HG02943 (cell line): ENCODE data around the gene NCBP2.
"Not testable (repeated sequence)": the region's sequence is repeated elsewhere in the genome, so short reads cannot be mapped to it uniquely, and the experiment has no call there.

ENCODE experiments used
- ATAC-seq: cut with Tn5 transposase; IDR thresholded peaks from one replicate; pipeline ENCODE4 v1.9.1; 2021; ENCODE audit warnings: mild to moderate bottlenecking, low read depth, moderate library complexity; ENCODE audit not compliant: unreplicated experiment

Gene NCBP2

DNA sequence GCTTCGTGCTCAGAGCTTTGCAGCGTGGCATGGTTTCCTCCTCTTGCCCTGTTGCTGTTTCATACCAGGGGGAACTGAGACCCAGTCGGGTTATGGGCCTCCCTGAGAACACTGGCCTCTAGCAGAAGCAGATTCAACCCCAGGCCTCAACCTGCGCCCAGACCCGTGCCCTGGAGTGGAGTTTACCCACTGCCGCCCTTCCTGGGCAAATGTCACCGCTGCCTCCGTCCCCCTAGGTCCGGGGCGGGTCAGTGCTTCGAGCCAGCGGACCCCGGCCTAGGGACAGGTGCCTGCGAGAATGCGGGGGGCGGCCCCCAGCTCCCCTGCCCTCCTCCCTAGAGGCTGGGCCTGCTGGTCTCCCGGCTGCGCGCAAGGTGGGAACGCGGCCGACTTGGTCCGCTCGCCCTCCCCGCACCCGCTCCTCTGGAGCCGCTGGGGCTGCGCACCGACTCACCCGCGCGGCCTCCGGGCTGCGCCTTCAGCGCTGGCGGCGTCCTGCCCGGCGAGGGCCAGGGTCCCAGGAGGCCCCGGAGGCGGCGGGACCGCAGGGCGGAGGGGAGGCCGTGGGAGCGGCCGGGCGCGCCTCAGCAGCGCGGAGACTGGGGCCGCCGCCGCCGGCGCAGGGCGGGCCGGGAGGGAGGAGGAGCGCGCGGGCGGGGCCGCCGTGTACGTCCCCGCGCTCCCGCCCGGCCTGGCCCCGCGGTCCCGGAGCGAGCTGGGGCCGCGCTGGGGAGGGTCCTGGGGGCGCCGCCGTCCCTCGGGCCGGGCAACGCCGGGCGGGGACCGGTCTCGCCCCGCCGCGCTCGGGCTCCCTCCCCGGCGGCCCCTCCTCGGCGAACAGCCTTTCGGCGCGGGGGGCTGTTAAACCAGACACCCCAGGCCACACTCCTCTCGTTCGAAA lies 26.2 kb upstream of the NCBP2 start, which contains the start of gene PIGZ:
PIGZ (minus strand) TSS at position 601 of the 901 bp plus-strand sequence. CDS start 16,802 bp downstream, outside the sequence.
- ATAC-seq, result no peak

DNA sequence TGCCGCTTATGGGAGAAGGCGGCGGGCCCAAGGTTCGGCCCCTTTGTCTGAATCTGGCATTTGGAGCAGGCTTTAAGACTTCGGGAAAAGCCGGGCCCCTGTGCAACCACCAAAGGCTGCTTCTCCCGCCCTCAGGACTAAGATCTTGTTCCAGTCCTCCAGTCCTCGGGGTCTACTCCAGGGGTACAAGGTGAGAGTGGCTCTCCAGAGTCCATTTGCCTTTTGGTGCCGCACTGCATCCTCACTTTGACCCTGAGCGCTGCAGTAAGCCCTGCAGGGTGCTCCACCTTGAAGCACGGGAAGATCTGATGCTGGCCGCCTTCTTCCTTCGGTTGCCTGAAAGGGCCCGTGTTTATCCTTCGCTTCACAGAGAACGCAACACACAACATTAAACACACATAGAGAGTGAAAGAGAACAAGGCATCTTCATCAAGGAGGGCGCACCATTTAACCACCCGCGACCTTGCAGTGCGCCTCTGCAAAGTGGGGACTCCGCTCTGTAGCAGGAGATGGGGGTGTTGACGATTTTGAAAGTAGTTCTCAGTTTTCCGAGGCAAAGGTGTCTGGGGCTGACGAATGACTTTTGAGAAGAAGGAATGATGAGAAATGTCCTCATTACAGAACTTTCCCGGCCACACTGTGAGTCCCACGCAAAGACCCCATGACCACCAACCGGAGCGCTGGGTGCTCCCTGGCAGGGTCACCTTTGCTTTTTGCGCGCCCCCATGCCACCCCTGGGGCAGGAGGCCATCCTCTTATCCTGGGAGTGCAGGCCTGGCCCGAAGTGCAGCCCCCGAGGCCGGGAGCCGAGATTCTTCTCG lies 25.3 kb upstream of the NCBP2 start:
- ATAC-seq, result no peak

DNA sequence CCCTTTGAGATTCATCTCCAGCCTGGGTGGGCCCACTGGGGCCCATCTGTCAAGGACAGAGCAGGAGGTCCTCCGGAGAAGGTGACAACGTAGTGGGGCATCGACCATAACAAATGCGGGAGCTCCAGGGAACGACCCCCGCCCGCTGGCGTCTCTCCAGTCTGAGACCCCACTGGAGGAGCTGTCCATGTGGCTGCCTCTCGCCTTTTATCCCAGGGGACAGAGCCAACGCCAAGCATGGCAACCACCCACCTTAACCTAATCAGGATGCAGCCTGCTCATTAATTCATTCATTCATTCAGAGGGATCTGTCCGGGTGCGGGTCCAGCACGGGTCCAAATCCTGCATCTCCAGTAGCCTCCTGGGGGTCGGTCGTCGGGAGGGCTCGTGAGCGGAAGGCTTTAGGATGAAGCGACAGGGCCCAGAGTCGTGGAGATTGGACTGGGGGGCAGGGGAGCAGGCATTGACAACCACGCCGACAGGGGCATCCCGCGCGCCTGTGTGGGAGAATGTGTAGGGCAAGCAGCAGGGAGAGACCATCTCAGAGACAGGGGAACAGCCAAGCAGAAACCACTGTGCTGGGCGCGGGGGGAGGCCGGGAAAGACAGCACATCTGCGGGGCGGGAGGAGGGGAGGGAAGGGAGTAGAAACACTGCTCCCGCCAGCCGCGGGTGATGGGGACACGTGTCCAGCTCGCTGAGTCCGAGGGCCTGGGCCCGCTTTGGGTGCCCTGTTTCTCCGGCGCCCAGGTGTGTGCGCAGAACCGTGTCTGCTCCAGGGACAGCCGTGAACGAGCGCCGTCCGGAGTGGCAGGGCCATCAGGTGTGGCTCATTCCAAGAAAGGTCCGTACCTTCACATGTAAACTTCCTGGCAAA lies 24.4 kb upstream of the NCBP2 start:
- ATAC-seq, result no peak

DNA sequence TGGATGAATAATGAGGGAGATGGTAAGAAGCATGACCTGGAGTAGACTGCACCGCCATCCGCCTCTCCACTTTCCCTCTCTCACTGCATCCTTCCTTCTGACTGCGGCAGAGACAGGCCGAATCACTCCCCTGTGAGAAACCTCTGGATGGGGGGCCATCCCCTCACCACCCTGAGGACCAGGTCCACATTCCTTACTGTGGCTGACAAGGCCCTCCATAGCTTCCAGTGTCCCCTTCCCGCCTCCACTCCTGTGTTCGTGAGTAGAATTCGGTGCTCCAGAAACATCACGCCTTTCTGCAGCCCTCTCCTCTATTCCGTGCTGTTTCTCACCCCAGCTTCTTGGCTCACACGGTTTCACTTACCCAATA lies 23.5 kb upstream of the NCBP2 start:
- no peak for ATAC-seq

DNA sequence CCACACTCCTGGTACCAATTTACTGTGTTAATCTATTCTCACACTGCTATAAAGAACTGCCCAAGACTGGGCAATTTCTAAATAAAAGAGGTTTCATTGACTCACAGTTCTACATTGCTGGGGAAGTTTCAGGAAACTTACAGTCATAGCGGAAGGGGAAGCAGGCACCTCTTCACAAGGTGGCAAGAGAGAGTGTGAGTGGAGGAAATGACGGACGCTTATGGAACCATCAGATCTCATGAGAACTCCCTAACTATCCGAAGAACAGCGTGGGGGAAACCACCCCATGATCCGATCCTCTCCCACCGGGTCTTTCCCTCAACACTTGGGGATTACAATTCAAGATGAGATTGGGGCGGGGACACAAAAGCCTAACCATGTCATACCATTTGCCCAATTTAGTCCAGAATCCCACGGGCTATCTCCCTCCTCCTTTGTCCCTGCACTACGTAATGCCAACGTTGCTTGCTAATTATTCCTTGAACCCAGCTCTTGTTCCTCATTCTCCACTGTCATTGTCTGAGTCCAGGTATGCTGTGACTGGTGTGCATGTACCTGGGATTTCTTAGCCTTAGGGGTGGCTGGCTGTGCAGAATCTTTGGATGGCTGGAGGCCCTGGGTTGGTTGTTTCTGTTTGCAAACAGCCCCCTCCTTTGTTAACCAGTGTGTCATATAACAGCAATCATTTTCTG lies 22.9 kb upstream of the NCBP2 start:
- ATAC-seq, result no peak

DNA sequence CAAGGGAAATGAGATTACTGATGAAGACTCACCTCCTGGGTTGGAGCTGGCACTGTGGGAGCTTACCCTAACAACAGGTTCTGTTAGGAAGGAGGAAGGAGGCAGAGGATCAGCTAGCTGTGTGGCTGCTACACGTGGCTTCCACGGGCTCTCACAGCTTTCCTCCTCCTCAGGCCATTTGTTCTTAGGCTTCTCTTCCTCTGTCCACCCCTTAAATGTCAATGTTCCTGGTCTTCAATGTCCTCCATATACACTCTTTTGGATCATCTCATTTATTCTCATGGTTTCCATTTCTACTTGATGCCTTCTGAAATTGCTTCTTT lies 21.3 kb upstream of the NCBP2 start:
- no peak for ATAC-seq

DNA sequence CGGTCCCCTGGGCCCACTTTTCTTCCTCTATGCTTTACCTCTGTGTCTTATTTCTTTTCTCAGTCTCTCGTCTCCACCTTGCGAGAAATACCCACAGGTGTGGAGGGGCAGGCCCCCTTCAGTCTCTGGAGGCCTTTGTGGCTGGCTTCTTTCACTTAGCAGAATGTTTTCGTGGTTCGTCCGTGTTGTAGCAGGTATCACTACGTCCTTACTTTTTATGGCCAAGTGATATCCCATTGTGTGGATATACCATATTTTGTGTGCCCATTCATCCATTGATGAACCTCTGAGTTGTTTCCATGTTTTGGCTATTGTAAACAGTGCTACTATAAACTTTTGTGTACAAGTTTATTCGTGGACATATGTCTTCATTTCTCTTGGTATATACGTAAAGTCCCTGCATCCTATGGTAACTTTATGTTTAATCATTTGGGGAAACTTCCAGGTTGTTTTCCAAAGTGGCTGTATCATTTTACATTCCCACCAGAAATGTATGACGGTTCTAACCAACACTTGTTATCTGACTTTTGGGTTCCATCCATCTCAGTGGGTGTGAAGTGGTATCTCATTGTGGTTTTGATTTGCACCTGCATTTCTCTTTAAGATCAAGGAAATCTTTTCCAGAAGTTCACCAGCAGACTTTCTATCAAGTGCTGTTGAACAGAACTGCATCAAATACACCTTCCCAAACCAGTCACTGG lies 20.8 kb upstream of the NCBP2 start:
- no peak for ATAC-seq

DNA sequence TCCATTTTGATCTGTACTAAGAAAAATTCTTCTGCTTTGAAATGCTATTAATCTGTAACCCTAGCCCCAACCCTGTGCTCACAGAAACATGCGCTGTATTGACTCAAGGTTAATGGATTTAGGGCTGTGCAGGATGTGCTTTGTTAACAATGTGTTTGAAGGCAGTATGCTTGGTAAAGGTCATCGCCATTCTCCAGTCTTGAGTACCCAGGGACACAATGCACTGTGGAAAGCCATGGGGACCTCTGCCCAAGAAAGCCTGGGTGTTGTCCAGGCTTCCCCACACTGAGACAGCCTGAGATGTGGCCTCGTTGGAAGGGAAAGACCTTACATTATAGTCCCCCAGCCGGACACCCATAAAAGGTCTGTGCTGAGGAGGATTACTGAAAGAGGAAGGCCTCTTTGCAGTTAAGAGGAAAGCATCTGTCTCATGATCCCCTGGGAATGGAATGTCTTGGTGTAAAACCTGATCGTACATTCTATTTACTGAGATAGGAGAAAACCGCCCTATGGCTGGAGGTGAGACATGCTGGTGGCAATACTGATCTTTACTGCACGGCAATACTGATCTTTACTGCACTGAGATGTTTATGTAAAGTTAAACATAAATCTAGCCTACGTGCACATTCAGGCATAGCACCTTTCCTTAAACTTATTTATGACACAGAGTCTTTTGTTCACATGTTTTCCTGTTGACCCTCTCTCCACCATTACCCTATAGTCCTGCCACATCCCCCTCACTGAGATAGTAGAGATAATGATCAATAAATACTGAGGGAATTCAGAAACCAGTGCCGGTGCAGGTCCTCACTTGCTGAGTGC lies 20.0 kb upstream of the NCBP2 start:
- ATAC-seq, result no peak

DNA sequence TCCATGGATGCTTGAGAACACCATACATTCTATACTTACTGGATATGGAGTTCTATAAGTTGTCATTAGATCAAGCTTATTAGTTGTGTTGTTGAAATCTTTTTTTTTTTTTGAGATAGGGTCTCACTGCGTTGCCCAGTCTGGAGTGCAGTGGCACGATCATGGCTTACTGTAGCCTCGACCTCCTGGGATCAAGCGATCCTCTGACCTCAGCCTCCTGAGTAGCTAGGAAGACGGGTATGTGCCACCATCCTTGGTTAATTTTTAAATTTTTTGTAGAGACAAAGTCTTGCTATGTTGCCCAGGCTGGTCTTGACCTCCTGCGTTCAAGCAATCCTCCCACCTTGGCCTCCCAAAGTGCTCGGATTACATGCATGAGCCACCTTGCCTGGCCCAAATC lies 12.5 kb upstream of the NCBP2 start:
- ATAC-seq, result no peak

DNA sequence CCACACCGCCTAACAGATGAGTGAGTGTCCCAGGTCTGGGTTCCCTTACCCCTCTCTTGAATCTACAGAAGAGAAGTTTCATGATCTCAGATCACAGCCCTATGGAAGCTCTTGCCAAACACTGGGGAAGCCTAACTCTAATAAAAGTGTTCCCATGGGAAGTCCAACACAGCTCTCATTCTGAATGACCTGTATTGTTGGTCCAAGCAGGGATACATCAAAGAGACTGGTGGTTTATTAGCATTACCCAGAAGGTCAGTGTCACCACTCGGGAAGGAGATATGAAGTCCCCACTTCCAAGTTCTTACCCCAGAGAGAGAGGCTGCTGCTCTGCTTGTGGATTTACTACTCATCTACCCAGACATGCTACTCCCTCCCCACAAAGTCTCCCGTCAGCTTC lies 9.0 kb upstream of the NCBP2 start:
- no peak for ATAC-seq

DNA sequence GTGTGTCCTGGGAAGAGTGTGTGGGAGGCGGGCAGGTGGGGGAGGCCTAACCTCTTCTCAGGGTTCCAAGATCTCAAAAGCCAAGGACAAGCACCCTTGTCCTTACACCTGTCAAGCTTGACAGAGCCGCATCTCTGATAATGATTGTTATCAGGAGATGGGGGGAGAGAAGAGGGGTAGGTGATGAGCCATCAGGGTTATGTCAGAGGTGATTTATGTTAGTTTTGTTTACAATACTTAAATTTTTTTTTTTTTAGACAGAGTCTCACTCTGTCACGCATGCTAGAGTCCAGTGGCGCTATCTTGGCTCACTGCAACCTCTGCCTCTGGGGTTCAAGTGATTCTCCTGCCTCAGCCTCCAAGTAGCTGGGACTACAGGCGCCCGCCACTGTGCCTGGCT lies 7.4 kb upstream of the NCBP2 start:
- no peak for ATAC-seq

DNA sequence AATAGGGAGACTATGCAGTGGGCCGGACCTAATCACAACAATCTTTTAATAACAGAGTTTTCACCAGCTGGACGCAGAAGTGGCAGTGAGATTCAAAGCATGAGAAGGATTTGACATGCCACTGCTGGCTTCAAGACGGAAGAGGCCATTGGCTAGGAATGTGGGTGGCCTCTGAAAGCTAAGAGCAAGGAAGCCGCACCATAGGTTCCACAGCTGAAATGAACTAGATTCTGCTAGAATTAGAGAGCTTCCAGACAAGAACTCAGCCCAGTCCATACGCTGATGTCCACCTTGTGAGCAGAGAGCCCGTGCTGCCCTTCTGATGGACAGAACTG lies 6.9 kb upstream of the NCBP2 start:
- ATAC-seq, result no peak

DNA sequence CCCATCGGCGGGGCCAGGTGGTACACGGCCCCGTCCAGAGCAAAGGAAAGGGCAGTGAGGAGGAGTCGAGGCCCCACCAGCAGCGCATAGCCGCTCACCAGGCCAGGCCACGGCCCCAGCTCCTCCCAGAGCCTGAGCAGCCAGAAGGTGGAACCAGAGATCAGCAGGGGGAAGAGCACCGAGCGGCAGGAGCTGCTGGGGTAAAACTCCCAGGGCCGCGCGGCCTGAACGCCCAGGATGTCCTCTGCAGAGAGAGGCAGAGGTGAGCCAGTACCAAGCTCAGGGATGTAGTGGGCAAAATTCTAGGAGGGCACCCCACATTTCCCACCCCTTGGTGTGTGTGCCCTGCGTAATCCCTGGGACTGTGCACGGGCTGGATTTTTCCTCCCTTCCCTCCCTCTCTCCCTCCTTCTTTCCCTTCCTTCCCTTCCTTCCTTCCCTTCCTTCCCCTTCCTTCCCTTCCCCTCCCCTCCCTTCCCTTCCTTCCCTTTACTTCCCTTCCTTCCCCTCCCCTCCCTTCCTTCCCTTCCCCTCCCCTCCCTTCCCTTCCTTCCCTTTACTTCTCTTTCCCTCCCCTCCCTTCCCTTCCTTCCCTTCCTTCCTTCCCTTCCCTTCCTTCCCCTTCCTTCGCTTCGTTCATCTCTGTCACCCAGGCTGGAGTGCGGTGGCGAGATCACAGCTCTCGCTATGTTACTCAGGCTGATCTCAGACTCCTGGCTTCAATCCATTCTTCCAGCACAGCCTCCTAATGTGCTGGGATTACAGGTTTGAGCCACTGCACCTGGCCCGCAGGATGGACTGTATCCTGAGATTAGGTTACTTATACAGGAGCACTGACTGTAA lies 6.3 kb upstream of the NCBP2 start:
- ATAC-seq, result no peak

DNA sequence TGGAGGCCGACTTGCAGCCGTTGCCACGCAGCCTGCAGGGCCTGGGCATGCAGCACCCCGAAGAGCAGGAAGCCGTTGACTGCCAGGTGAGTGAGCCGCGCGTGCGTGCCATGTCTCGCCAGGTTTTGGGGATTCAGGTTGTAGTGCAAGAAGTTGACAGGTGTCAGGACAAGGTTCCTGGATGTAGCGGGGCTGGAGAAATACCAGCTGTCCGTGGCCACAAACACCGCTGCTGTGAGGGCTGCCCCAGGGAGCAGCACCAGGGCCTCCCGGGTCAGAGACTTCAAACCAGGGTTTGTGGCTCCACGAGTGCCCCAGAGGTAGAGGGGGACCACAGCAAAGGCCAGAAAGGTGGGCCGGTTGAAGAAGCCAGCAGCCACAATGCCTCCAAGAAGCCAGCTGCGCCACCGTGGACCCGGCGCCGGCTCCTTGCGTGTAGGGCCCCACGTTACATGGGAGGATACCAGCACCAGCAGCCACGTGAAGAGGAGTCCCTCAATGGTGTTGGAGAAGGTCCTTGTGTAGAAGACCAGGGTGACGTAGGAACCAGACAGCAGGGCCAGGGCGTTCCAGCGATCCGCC lies 5.6 kb upstream of the NCBP2 start:
- no peak for ATAC-seq

DNA sequence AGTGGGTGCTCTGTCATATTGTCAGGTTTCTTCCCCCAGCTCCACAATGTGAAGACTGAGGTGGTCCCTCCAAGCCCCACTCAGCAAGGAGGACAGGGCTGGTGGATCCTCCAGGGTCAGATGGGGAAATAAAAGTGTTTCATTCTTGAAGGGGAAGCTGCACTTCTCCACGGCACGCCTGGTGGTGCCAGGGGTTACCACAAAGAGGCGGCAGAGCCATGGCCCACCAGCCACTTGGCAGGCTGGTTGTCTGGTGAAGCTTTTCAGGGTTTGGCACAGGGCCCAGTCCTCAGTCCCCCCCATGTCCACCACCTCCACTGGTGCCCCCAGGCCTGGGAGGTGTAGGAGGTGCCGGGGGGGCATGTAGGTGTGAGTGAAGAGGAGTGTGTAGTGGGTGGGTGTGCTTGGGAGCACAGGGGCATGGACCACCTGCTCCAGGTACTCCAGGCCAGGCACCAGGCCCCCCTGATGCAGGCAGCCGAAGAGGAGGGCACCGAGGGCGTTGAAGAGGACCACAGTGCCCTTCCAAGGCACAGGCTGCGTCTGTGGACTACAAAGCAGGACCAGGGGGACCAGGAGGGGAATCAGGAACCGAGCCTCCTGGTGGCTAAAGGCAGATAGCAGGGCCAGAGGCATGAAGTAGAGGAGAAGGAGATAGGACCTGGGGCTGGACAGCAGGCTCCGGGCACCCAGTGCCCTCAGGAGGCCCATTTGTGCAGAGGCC lies 5.0 kb upstream of the NCBP2 start:
- no peak for ATAC-seq

DNA sequence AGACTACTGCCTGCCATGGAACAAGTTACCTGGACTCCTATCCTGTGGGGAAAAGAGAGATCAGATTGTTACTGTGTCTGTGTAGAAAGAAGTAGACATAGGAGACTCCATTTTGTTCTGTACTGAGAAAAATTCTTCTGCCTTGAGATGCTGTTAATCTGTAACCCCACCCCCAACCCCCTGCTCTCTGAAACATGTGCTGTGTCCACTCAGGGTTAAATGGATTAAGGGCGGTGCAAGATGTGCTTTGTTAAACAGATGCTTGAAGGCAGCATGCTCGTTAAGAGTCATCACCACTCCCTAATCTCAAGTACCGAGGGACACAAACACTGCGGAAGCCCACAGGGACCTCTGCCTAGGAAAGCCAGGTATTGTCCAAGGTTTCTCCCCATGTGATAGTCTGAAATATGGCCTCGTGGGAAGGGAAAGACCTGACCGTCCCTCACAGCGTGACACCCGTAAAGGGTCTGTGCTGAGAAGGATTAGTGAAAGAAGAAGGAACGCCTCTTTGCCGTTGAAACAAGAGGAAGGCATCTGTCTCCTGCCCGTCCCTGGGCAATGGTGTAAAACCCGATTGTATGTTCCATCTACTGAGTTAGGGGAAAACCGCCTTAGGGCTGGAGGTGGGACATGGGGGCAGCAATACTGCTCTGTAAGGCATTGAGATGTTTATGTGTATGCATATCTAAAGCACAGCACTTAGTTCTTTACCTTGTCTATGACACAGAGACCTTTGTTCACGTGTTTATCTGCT lies 1.9 kb upstream of the NCBP2 start:
- ATAC-seq, result not testable (repeated sequence)
